HUES6 (cell line): ENCODE measurements around the gene MYH9.

Experiments
- H3K27ac ChIP-seq: 2 replicates; pipeline ENCODE4 v1.7.0; 2013; ENCODE audit warnings: low read depth, mild to moderate bottlenecking, low read length, inconsistent platforms
- H3K27me3 ChIP-seq: 2 replicates; pipeline ENCODE4 v1.6.1; 2013; ENCODE audit warnings: low read length; ENCODE audit not compliant: control insufficient read depth, insufficient read depth
- H3K36me3 ChIP-seq: 2 replicates; pipeline ENCODE4 v1.6.1; 2013; ENCODE audit warnings: low read length; ENCODE audit not compliant: control insufficient read depth, insufficient read depth
- H3K4me1 ChIP-seq: 2 replicates; pipeline ENCODE4 v1.6.1; 2013; ENCODE audit warnings: low read length; ENCODE audit not compliant: control insufficient read depth, insufficient read depth
- H3K4me3 ChIP-seq: 2 replicates; pipeline ENCODE4 v1.5.1; 2013; ENCODE audit warnings: low read depth, low read length
- H3K9ac ChIP-seq: one replicate; pipeline ENCODE4 v1.6.1; 2013; ENCODE audit warnings: mild to moderate bottlenecking, low read length
- H3K9me3 ChIP-seq: 2 replicates; pipeline ENCODE4 v1.6.1; 2013; ENCODE audit warnings: low read depth, low read length; ENCODE audit not compliant: control insufficient read depth, insufficient read depth

The MYH9 gene

GRCh38 chr22:36381513-36382128 is 6.1 kb downstream of the MYH9 start:
- Histone ChIP-seq H3K9ac (no peak overlapping the region), H3K4me1 (peaks cover 34% of the 10 kb centered on the region), H3K27ac (no peak overlapping the region), H3K4me3 (no peak overlapping the region), H3K27me3 (no peaks in the 10 kb centered on the region), H3K36me3 (peaks cover 32% of the 10 kb centered on the region), H3K9me3 (no peaks in the 10 kb centered on the region)

- Histone ChIP-seq H3K9me3 (no peaks in the 10 kb centered on the region), H3K27ac (peak overlapping the region; percentile 40; the same call in 1 of the 2 replicates), H3K36me3 (peaks cover 39% of the 10 kb centered on the region), H3K4me3 (no peak overlapping the region), H3K4me1 (peaks cover 25% of the 10 kb centered on the region), H3K27me3 (no peaks in the 10 kb centered on the region), H3K9ac (peak overlapping the region; percentile 29)
Measured at GRCh38 chr22:36379593-36380361, 8.0 kb downstream of the MYH9 start.

GRCh38 chr22:36378869-36379217 is 8.9 kb downstream of the MYH9 start:
- H3K4me1 ChIP-seq = peaks cover 26% of the 10 kb centered on the region
- H3K36me3 ChIP-seq = peaks cover 32% of the 10 kb centered on the region
- H3K9me3 ChIP-seq = no peaks in the 10 kb centered on the region
- no peak overlapping the region for H3K27ac ChIP-seq
- H3K9ac ChIP-seq = no peak overlapping the region
- no peaks in the 10 kb centered on the region for H3K27me3 ChIP-seq
- no peak overlapping the region for H3K4me3 ChIP-seq

GRCh38 chr22:36378080-36378868 is 9.5 kb downstream of the MYH9 start:
- H3K36me3 ChIP-seq = peaks cover 30% of the 10 kb centered on the region
- peaks cover 31% of the 10 kb centered on the region for H3K4me1 ChIP-seq

DNA sequence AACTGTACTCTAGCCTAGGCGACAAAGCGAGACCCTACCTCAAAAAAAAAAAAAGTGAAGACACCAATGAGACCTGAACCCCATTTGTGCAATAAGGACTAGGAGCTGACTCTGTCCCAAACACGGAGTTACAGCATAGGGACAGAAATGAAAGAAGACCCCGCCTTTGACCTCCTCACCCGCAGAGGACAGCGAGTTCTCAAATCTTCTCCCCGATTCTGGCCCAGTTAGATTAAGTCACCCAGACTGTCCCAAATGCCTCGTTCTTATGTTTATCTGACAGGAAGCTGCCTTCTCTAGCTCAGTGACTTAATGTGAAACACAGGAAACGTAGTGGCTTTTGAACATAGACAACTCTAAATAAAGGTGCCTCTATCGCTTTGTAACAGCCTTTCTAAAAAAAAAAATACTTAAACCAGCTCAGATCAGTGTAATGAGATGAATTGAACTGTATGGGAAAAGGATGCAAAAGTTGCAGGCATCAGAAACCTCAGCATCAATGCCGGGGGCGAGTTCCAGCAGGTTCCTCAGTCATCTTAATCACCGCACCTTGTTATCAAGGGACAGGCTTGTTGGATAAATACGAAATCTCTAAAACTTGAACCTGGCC is 10.6 kb downstream of the MYH9 start:
- Histone ChIP-seq H3K27me3 (no peaks in the 10 kb centered on the region), H3K36me3 (peaks cover 24% of the 10 kb centered on the region), H3K27ac (no peak overlapping the region), H3K9me3 (no peaks in the 10 kb centered on the region), H3K4me1 (peaks cover 30% of the 10 kb centered on the region), H3K4me3 (no peak overlapping the region), H3K9ac (no peak overlapping the region)

More at GRCh38 chr22:36378080-36378868, 9.5 kb downstream of the MYH9 start:
- H3K9me3 ChIP-seq = no peaks in the 10 kb centered on the region
- no peak overlapping the region for H3K9ac ChIP-seq
- no peak overlapping the region for H3K27ac ChIP-seq
- H3K4me3 ChIP-seq = no peak overlapping the region
- no peaks in the 10 kb centered on the region for H3K27me3 ChIP-seq

DNA sequence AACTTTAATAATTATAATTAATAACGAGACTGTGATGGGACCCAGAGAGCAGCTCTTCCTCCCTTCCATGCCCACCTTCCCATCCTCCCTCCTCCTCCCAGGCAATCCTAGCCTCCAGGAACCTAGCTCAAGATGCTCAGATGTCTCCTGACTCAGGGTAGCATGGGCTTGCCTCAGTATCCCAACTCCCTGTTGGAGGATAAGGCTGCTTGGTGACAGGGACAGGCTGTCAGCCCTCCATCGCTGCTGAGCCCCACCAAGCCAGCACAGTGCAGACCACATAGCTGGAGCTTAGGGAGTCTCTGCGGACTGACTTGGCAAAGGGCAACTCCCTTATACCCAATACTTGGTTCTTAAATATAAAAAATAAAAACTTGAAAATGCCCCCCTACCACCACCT is 11.5 kb downstream of the MYH9 start:
- no peaks in the 10 kb centered on the region for H3K27me3 ChIP-seq
- no peak overlapping the region for H3K9ac ChIP-seq
- no peaks in the 10 kb centered on the region for H3K9me3 ChIP-seq
- no peak overlapping the region for H3K27ac ChIP-seq
- no peak overlapping the region for H3K4me3 ChIP-seq
- peaks cover 19% of the 10 kb centered on the region; the same call in 1 of the 2 replicates for H3K36me3 ChIP-seq
- peaks cover 32% of the 10 kb centered on the region for H3K4me1 ChIP-seq

- Histone ChIP-seq H3K9ac (no peak overlapping the region), H3K36me3 (peaks cover 19% of the 10 kb centered on the region; the same call in 1 of the 2 replicates), H3K27ac (no peak overlapping the region), H3K4me1 (peaks cover 41% of the 10 kb centered on the region), H3K27me3 (no peaks in the 10 kb centered on the region), H3K4me3 (no peak overlapping the region), H3K9me3 (no peaks in the 10 kb centered on the region)
Measured at GRCh38 chr22:36375071-36375980, 12.4 kb downstream of the MYH9 start.

DNA sequence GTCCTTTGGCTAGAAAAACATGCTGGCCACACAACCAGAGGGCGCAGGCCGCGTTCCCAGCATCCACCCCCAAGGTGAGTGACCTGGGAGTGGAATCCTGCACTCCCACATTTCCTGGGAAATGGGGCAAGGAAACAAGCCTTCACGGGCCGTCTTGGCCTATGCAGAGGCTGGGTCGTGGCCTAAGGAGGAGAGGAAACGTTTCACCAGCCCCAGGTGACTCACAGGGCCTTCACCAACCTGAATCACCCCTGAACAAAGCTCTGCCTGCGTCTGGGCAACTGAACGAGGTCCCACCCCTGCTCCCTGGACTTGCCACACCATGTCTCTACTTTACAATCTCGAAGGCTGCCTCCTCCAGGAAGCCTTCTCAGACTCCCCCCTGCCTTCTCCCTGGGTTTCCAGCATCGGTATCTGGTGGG is 13.2 kb downstream of the MYH9 start:
- H3K4me3 ChIP-seq = no peak overlapping the region
- H3K9me3 ChIP-seq = no peaks in the 10 kb centered on the region
- peaks cover 16% of the 10 kb centered on the region; the same call in 1 of the 2 replicates for H3K36me3 ChIP-seq
- H3K4me1 ChIP-seq = peaks cover 41% of the 10 kb centered on the region
- no peak overlapping the region for H3K9ac ChIP-seq
- no peaks in the 10 kb centered on the region for H3K27me3 ChIP-seq
- H3K27ac ChIP-seq = no peak overlapping the region

- Histone ChIP-seq H3K9ac (no peak overlapping the region), H3K27ac (peak overlapping the region; percentile 42; the same call in 1 of the 2 replicates), H3K4me1 (peaks cover 51% of the 10 kb centered on the region), H3K27me3 (no peaks in the 10 kb centered on the region), H3K36me3 (peaks cover 14% of the 10 kb centered on the region; the same call in 1 of the 2 replicates), H3K9me3 (no peaks in the 10 kb centered on the region), H3K4me3 (no peak overlapping the region)
Measured at GRCh38 chr22:36373258-36373579, 14.5 kb downstream of the MYH9 start.

GRCh38 chr22:36371920-36372319 is 15.8 kb downstream of the MYH9 start:
- Histone ChIP-seq H3K4me3 (no peak overlapping the region), H3K27ac (no peak overlapping the region), H3K9ac (no peak overlapping the region), H3K27me3 (no peaks in the 10 kb centered on the region), H3K9me3 (no peaks in the 10 kb centered on the region), H3K4me1 (peaks cover 64% of the 10 kb centered on the region), H3K36me3 (peaks cover 14% of the 10 kb centered on the region; the same call in 1 of the 2 replicates)
